Ishikawa (cell line): ENCODE measurements around the gene PDCD4.

ENCODE experiments used
- CREB1 ChIP-seq: IDR thresholded peaks from 2 replicates; pipeline ENCODE4 v1.6.1; 2012; ENCODE audit warnings: low read depth
- EP300 ChIP-seq: IDR thresholded peaks from 2 replicates; pipeline ENCODE4 v1.6.1; 2012; ENCODE audit warnings: borderline replicate concordance
- RAD21 ChIP-seq: IDR thresholded peaks from 2 replicates; pipeline ENCODE4 v1.6.1; 2012; ENCODE audit warnings: low read depth
- TF ChIP-seq, protein P1 (sequence below): IDR thresholded peaks from 2 replicates; pipeline ENCODE4 v1.6.1; 2012; ENCODE audit warnings: low read depth, mild to moderate bottlenecking

DNA sequence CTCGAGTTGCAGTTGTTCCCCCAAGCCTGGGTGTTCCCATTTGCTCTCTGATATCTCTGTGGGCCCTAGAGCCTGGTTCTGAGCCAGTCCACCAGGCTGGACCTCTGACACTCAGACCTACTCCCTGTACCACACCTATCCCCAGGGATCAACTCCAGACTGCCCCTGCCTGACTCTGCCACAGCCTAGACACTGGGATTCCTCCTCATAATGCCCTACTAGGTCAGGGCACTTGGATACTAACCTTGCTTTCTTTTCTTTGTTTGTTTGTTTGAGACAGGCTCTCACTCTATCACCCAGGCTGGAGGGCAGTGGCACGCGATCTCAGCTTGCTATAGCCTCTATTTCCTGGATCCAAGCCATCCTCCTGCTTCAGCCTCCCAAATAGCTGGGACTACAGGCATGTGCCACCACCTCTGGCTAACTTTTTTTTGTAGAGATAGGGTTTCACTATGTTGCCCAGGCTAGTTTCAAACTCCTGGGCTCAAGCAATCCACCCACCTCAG is 30.8 kb upstream of the PDCD4 start:
- TF ChIP-seq, protein P1, sequence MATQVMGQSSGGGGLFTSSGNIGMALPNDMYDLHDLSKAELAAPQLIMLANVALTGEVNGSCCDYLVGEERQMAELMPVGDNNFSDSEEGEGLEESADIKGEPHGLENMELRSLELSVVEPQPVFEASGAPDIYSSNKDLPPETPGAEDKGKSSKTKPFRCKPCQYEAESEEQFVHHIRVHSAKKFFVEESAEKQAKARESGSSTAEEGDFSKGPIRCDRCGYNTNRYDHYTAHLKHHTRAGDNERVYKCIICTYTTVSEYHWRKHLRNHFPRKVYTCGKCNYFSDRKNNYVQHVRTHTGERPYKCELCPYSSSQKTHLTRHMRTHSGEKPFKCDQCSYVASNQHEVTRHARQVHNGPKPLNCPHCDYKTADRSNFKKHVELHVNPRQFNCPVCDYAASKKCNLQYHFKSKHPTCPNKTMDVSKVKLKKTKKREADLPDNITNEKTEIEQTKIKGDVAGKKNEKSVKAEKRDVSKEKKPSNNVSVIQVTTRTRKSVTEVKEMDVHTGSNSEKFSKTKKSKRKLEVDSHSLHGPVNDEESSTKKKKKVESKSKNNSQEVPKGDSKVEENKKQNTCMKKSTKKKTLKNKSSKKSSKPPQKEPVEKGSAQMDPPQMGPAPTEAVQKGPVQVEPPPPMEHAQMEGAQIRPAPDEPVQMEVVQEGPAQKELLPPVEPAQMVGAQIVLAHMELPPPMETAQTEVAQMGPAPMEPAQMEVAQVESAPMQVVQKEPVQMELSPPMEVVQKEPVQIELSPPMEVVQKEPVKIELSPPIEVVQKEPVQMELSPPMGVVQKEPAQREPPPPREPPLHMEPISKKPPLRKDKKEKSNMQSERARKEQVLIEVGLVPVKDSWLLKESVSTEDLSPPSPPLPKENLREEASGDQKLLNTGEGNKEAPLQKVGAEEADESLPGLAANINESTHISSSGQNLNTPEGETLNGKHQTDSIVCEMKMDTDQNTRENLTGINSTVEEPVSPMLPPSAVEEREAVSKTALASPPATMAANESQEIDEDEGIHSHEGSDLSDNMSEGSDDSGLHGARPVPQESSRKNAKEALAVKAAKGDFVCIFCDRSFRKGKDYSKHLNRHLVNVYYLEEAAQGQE: no peak
- TF ChIP-seq RAD21: no peak
- TF ChIP-seq CREB1: no peak
- TF ChIP-seq EP300: no peak
